ENCODE results near the gene VCAM1.

GRCh38 chr1:100706296-100706695 lies 13.2 kb upstream of the VCAM1 start:
- TF ChIP-seq FOXA1 (IDR thresholded peaks at IDR 0.05) (no peak), LEF1 (IDR thresholded peaks at IDR 0.05; ENCODE audit: borderline replicate concordance) (no peak), TARDBP (IDR thresholded peaks at IDR 0.05) (no peak), ARNT (IDR thresholded peaks at IDR 0.05) (no peak), NFRKB (IDR thresholded peaks at IDR 0.05) (no peak), BHLHE40 (IDR thresholded peaks at IDR 0.05; ENCODE audit: borderline replicate concordance) (no peak), FOXK2 (IDR thresholded peaks at IDR 0.05) (no peak), HDGF (IDR thresholded peaks at IDR 0.05; ENCODE audit: borderline replicate concordance) (no peak), SP1 (IDR thresholded peaks at IDR 0.05) (no peak), FOXM1 (IDR thresholded peaks at IDR 0.05; ENCODE audit: borderline replicate concordance) (no peak), PKNOX1 (IDR thresholded peaks at IDR 0.05) (no peak), ZNF384 (IDR thresholded peaks at IDR 0.05) (no peak)
